ENCODE measurements around the gene AIP. TPM values are rescaled to one million over a fixed set of nuclear protein-coding genes. Genes with fewer than 3 reads are reported as not detected.

Gene AIP
- total RNA-seq, 4 donors from 2014 or later, result 30.5 to 58.4 (median 42.2) TPM

GRCh38 chr11:67502328-67502979 lies 19.6 kb downstream of the AIP start:
- DNase-seq (ENCODE audit: low spot score in 2 of 2), result no peak
- TF ChIP-seq CTCF (IDR thresholded peaks at IDR 0.05), result no peak
- TF ChIP-seq POLR2AphosphoS5 (IDR thresholded peaks at IDR 0.05), result no peak
- TF ChIP-seq EP300 (IDR thresholded peaks at IDR 0.05), result no peak
- TF ChIP-seq POLR2A (IDR thresholded peaks at IDR 0.05), result no peak
- no peaks in the 10 kb centered on the region for H3K9me3 ChIP-seq
- no peak overlapping the region for H3K4me3 ChIP-seq
- peaks cover 12% of the 10 kb centered on the region for H3K36me3 ChIP-seq
- H3K27ac ChIP-seq, result no peak overlapping the region
- H3K4me1 ChIP-seq, result peaks cover 40% of the 10 kb centered on the region
- WGBS, result 100% methylated on average over 5 of the region's 18 CpGs
- H3K27me3 ChIP-seq, result no peaks in the 10 kb centered on the region

GRCh38 chr11:67503119-67504004 lies 20.5 kb downstream of the AIP start:
- TF ChIP-seq POLR2A (IDR thresholded peaks at IDR 0.05), result no peak
- no peak for TF ChIP-seq POLR2AphosphoS5 (IDR thresholded peaks at IDR 0.05)
- Histone ChIP-seq H3K27ac (no peak overlapping the region), H3K27me3 (no peaks in the 10 kb centered on the region), H3K36me3 (peaks cover 3% of the 10 kb centered on the region), H3K4me3 (peak overlapping the region; percentile 57), H3K9me3 (no peaks in the 10 kb centered on the region), H3K4me1 (peaks cover 46% of the 10 kb centered on the region)
- WGBS, result 80% methylated on average over 17 of the region's 19 CpGs
- DNase-seq (ENCODE audit: low spot score in 2 of 2), result peak in 1 of 2 donors; percentile 59

GRCh38 chr11:67504005-67504949 lies 21.5 kb downstream of the AIP start:
- peaks cover 53% of the 10 kb centered on the region for H3K4me1 ChIP-seq
- H3K9me3 ChIP-seq, result no peaks in the 10 kb centered on the region
- peak overlapping the region; percentile 84 for H3K27ac ChIP-seq
- no peak for DNase-seq (ENCODE audit: low spot score in 2 of 2)
- 9% methylated on average over 19 of the region's 101 CpGs for WGBS
- peak overlapping the region; percentile 57 for H3K4me3 ChIP-seq
- H3K27me3 ChIP-seq, result no peaks in the 10 kb centered on the region
- TF ChIP-seq CTCF (IDR thresholded peaks at IDR 0.05) (no peak), POLR2A (IDR thresholded peaks at IDR 0.05) (no peak), EP300 (IDR thresholded peaks at IDR 0.05) (no peak), POLR2AphosphoS5 (IDR thresholded peaks at IDR 0.05) (no peak)
- H3K36me3 ChIP-seq, result no peaks in the 10 kb centered on the region

GRCh38 chr11:67504950-67505581 lies 22.2 kb downstream of the AIP start, which contains the start of gene PITPNM1:
Gene PITPNM1 (minus strand): TSS chr11:67505363. CDS start chr11:67504180, 1,183 bp downstream.
- Histone ChIP-seq H3K4me3 (peak within 1 kb of the TSS; percentile 57), H3K27me3 (no peaks in the 10 kb centered on the region), H3K9me3 (no peaks in the 10 kb centered on the region), H3K4me1 (peaks cover 53% of the 10 kb centered on the region), H3K36me3 (no peaks in the 10 kb centered on the region), H3K27ac (peak within 1 kb of the TSS; percentile 84)
- DNase-seq (ENCODE audit: low spot score in 2 of 2), result peak in 1 of 2 donors; percentile 77
- 0% methylated on average over 3 of the region's 58 CpGs for WGBS
- TF ChIP-seq POLR2AphosphoS5 (IDR thresholded peaks at IDR 0.05), result no peak
- TF ChIP-seq POLR2A (IDR thresholded peaks at IDR 0.05), result no peak
- no peak for TF ChIP-seq CTCF (IDR thresholded peaks at IDR 0.05)
- no peak for TF ChIP-seq EP300 (IDR thresholded peaks at IDR 0.05)

Data from suprapubic skin (tissue), 4 donors.